HFF-Myc (cell line): ENCODE data around the gene SAMM50.
"Not testable (repeated sequence)": the region's sequence is repeated elsewhere in the genome, so short reads cannot be mapped to it uniquely, and the experiment has no call there.

Experiments
- DNase-seq: peaks from one replicate; pipeline ENCODE4 v3.0.0-alpha.2; 2011; ENCODE audit warnings: low read depth; ENCODE audit errors: extremely low read depth
- H3K4me3 ChIP-seq: replicated peaks from 2 replicates; pipeline ENCODE4 v1.5.1; 2011; ENCODE audit warnings: low read depth, mild to moderate bottlenecking, control low read depth, low read length
- TF ChIP-seq, protein P1 (sequence below): IDR thresholded peaks from 2 replicates; pipeline ENCODE4 v1.5.1; 2012; ENCODE audit warnings: mild to moderate bottlenecking, low read depth, low read length, control low read depth; ENCODE audit errors: missing control alignments

The SAMM50 gene

DNA sequence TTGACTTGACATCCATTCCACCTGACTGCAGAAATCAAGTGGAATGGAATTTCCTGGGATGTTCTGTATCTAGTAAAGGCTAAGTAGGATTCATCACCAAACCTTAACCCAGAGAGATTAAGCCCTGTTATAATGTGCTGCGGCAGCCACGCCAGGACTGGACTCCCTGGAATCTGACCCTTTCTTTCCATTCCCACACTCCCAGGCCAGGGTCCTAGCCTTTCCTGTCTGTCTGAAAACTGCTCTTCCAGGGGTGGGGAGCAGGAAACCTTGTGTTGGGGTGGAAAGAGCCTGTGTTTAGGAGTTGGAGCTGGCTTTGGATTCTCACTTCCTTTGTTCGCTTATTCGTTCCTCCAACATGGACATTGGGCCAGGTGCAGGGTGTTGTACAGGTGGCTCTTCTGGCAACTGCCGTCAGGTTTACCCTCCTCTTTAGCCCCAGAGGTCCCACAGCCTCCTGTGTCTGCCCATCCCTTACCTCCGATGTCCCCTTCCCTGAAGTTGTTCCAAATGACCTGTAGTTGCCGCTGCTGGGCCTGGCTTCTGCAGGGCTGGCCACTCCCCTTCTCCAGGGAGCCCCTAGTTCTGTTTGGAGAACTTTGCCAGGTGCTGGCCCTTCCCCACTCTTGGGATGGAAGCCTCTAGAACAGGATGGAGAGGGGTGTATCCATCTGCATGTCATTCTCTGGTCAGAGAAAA, 48.3 kb downstream of the SAMM50 start:
- TF ChIP-seq, protein P1, sequence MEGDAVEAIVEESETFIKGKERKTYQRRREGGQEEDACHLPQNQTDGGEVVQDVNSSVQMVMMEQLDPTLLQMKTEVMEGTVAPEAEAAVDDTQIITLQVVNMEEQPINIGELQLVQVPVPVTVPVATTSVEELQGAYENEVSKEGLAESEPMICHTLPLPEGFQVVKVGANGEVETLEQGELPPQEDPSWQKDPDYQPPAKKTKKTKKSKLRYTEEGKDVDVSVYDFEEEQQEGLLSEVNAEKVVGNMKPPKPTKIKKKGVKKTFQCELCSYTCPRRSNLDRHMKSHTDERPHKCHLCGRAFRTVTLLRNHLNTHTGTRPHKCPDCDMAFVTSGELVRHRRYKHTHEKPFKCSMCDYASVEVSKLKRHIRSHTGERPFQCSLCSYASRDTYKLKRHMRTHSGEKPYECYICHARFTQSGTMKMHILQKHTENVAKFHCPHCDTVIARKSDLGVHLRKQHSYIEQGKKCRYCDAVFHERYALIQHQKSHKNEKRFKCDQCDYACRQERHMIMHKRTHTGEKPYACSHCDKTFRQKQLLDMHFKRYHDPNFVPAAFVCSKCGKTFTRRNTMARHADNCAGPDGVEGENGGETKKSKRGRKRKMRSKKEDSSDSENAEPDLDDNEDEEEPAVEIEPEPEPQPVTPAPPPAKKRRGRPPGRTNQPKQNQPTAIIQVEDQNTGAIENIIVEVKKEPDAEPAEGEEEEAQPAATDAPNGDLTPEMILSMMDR = no peak
- H3K4me3 ChIP-seq = no peak overlapping the region
- DNase-seq = no peak

DNA sequence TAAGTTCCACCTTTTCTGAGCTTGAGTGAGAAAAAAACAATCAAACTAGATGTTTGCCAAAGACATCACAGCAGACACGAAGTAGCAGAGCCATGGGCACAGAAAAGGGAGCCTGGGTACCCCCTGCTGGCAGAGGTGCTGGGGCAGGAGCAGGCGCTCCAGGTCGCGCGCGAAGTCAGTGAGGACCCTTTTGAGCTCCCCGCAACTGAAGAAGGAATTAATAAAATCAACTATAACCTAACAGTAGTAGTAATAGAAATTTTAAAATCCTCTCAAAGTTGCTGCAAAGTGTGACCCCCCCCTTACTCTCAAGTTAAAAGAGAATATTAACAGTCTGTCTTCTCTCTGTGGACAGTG, 48.8 kb downstream of the SAMM50 start:
- TF ChIP-seq, protein P1 = no peak
- no peak for DNase-seq
- no peak overlapping the region for H3K4me3 ChIP-seq

DNA sequence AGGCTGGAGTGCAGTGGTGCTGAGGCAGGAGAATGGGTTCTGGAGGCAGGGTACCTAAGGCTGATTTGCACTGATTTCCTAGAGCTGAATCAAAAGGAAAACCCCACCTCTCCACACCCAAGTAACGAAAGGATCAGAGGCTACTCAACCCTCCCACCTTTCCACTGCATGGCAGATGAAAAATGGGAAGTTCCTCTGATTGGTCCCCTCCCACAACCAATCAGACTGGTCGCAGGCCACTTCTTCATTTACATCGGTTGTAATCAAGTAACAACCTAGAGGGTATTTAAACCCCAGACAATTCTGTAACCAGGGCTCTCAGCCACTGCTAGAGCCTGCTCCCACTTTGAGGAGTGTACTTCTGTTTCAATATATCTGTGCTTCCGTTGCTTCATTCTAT, 50.3 kb downstream of the SAMM50 start:
- TF ChIP-seq, protein P1 = no peak
- no peak for DNase-seq
- no peak overlapping the region for H3K4me3 ChIP-seq

DNA sequence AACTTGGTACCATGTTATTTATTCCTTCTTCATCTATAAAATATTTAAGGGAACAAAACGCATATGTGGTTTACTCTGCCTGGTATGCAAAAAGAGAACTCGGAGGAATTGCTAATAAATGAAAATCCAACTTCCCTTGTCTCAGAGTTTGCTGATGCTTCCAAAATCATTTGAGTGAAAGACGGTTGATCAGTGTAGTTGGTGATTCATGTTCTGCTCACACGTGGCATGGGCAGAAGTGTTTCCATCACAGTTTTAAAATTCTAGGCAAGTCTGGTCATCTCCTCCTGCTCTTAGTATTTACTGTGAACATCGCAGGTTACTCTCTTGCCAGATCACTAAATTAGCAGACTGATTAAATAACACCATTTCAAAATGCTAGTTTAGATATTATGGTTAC, 56.9 kb downstream of the SAMM50 start:
- no peak overlapping the region for H3K4me3 ChIP-seq
- no peak for DNase-seq
- TF ChIP-seq, protein P1 = no peak

DNA sequence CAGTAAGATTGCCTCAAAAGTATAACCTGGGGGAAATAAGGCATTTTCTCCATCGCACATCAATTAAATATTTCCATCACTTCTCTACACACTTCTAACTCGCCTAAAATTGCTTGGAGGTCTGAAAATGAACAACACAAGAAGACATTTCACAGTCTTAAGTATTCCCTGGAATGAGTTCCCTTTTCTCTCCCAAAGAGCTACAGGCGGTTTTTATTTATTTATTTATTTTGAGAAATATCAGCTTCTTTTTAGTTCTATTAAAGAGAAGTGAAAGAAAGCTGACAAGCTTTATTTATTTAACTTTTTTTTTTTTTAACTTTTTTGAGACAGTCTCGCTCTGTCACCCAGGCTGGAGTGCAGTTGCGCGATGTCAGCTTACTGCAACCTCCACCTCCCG, 57.3 kb downstream of the SAMM50 start:
- DNase-seq = no peak
- TF ChIP-seq, protein P1 = no peak
- no peak overlapping the region for H3K4me3 ChIP-seq

DNA sequence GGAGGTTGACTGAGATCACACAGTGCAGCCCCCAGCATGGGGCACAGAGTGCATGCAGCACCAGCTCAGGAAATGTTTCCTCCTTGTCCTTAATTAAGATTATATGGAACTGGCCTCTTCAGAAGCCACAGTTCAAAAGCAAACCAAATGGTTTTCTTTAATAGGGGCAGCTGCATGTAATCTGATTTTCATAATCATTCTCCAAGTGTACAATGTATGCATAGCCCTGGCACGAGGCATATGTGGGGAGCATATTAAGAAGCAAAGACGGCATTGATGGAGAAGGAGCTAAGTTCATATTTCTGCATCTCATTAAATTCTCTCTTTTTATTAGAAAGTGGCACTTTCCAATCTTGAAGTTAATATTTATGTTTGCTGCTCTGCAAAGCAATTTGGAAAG, 59.0 kb downstream of the SAMM50 start:
- DNase-seq = no peak
- H3K4me3 ChIP-seq = no peak overlapping the region
- TF ChIP-seq, protein P1 = no peak

DNA sequence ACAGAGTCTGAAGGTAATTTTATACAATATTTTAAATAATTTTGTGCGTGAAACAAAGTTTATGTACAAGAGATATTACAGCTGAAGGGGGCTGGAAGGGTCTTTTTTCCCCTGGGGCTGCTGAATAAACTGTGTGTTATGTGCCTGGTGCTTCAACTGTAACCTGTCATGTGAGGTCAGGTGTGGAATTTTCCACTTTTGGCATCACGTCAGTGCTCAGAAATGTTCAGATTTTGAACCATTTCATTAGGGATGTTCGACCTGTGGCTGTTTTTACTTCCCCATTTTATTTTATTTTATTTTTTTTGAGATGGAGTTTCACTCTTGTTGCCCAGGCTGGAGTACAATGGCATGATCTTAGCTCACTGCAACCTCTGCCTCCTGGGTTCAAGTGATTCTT, 61.3 kb downstream of the SAMM50 start:
- H3K4me3 ChIP-seq = not testable (repeated sequence)

More for the DNA sequence above, 61.3 kb downstream of the SAMM50 start:
- not testable (repeated sequence) for DNase-seq
